Mesendoderm (in vitro differentiated cells): Measurements from ENCODE around the gene ECHDC1.

Experiments used
- DNase-seq: peaks from one replicate; pipeline ENCODE4 v3.0.0; 2013
- H2AK5ac ChIP-seq: 2 replicates; pipeline ENCODE4 v1.6.1; 2013; ENCODE audit warnings: low read length, inconsistent platforms
- H2BK120ac ChIP-seq: 2 replicates; pipeline ENCODE4 v1.6.1; 2013; ENCODE audit warnings: low read depth, mild to moderate bottlenecking, low read length, moderate library complexity, mixed read lengths
- H2BK15ac ChIP-seq: replicated peaks from 2 replicates; pipeline ENCODE4 v1.6.1; 2013; ENCODE audit warnings: low read depth, mild to moderate bottlenecking, moderate library complexity
- H2BK5ac ChIP-seq: 2 replicates; pipeline ENCODE4 v1.6.1; 2013; ENCODE audit warnings: low read length, inconsistent platforms
- H3K18ac ChIP-seq: 2 replicates; pipeline ENCODE4 v1.6.1; 2013; ENCODE audit warnings: mild to moderate bottlenecking, low read length, mixed read lengths
- H3K23ac ChIP-seq: one replicate; pipeline ENCODE4 v1.6.1; 2013; ENCODE audit warnings: low read length
- H3K27ac ChIP-seq: 2 replicates; pipeline ENCODE4 v1.5.1; 2013; ENCODE audit warnings: low read depth, mild to moderate bottlenecking, inconsistent platforms, low read length, moderate library complexity
- H3K27me3 ChIP-seq: 2 replicates; pipeline ENCODE4 v1.6.1; 2013; ENCODE audit warnings: low read length, control low read depth, mild to moderate bottlenecking, inconsistent platforms; ENCODE audit not compliant: insufficient read depth, poor library complexity
- H3K36me3 ChIP-seq: 2 replicates; pipeline ENCODE4 v1.6.1; 2013; ENCODE audit warnings: low read length, inconsistent platforms; ENCODE audit not compliant: control insufficient read depth, insufficient read depth
- H3K4ac ChIP-seq: one replicate; pipeline ENCODE4 v1.6.1; 2013; ENCODE audit warnings: low read depth, mild to moderate bottlenecking, low read length, moderate library complexity
- H3K4me1 ChIP-seq: 2 replicates; pipeline ENCODE4 v1.6.1; 2013; ENCODE audit warnings: low read depth, low read length, inconsistent platforms; ENCODE audit not compliant: control insufficient read depth
- H3K4me2 ChIP-seq: 2 replicates; pipeline ENCODE4 v1.6.1; 2013; ENCODE audit warnings: low read length
- H3K4me3 ChIP-seq: 2 replicates; pipeline ENCODE4 v1.5.1; 2013; ENCODE audit warnings: mild to moderate bottlenecking, low read length
- H3K56ac ChIP-seq: one replicate; pipeline ENCODE4 v1.6.1; 2013; ENCODE audit warnings: low read length
- H3K79me1 ChIP-seq: 2 replicates; pipeline ENCODE4 v1.6.1; 2013; ENCODE audit warnings: low read length, inconsistent platforms
- H3K79me2 ChIP-seq: 2 replicates; pipeline ENCODE4 v1.6.1; 2013; ENCODE audit warnings: mild to moderate bottlenecking, low read length; ENCODE audit not compliant: control insufficient read depth, insufficient read depth
- H3K9ac ChIP-seq: 2 replicates; pipeline ENCODE4 v1.6.1; 2013; ENCODE audit warnings: low read length, inconsistent platforms
- H4K5ac ChIP-seq: one replicate; pipeline ENCODE4 v1.6.1; 2013; ENCODE audit warnings: low read length
- H4K8ac ChIP-seq: one replicate; pipeline ENCODE4 v1.6.1; 2013; ENCODE audit warnings: low read depth, mild to moderate bottlenecking, control low read depth, low read length, moderate library complexity
- WGBS: extraction: QIAGEN DNeasy Blood & Tissue Kit; methylation state at CpG from one replicate; pipeline ENCODE4 v1.1.7; 2013; ENCODE audit warnings: low lambda C conversion rate, missing lambda C conversion rate; ENCODE audit not compliant: insufficient coverage; ENCODE audit errors: extremely low coverage; 5-methylcytosine and 5-hydroxymethylcytosine counted together

The ECHDC1 gene

GRCh38 chr6:127317388-127318128, 25.9 kb downstream of the ECHDC1 start:
- no CpG with 5 or more reads among the region's 6 CpGs for WGBS
- H3K4me1 ChIP-seq, result peaks cover 2% of the 10 kb centered on the region
- H2BK120ac ChIP-seq, result no peak overlapping the region
- no peak overlapping the region for H4K5ac ChIP-seq
- no peak overlapping the region for H3K56ac ChIP-seq
- H3K27ac ChIP-seq, result no peak overlapping the region
- no peaks in the 10 kb centered on the region for H3K79me2 ChIP-seq
- H3K4ac ChIP-seq, result no peak overlapping the region
- H3K36me3 ChIP-seq, result no peaks in the 10 kb centered on the region
- H2AK5ac ChIP-seq, result no peak overlapping the region
- no peak overlapping the region for H3K9ac ChIP-seq
- H2BK5ac ChIP-seq, result no peak overlapping the region
- H3K23ac ChIP-seq, result no peak overlapping the region
- H3K79me1 ChIP-seq, result no peaks in the 10 kb centered on the region
- no peak overlapping the region for H2BK15ac ChIP-seq
- H4K8ac ChIP-seq, result no peak overlapping the region
- no peak overlapping the region for H3K4me2 ChIP-seq
- peak; percentile 51 for DNase-seq
- no peaks in the 10 kb centered on the region for H3K27me3 ChIP-seq
- no peak overlapping the region for H3K18ac ChIP-seq
- no peak overlapping the region for H3K4me3 ChIP-seq

GRCh38 chr6:127305741-127306140, 37.7 kb downstream of the ECHDC1 start:
- H3K79me2 ChIP-seq, result peaks cover 2% of the 10 kb centered on the region
- no peak overlapping the region for H3K4me2 ChIP-seq
- WGBS, result no CpG with 5 or more reads among the region's 1 CpG
- H3K9ac ChIP-seq, result no peak overlapping the region
- H3K36me3 ChIP-seq, result no peaks in the 10 kb centered on the region
- H3K27ac ChIP-seq, result no peak overlapping the region
- no peaks in the 10 kb centered on the region for H3K27me3 ChIP-seq
- no peak for DNase-seq
- no peak overlapping the region for H2BK5ac ChIP-seq
- H3K4me1 ChIP-seq, result no peaks in the 10 kb centered on the region
- no peak overlapping the region for H3K18ac ChIP-seq
- no peak overlapping the region for H2AK5ac ChIP-seq
- H4K8ac ChIP-seq, result no peak overlapping the region
- no peak overlapping the region for H3K23ac ChIP-seq
- H3K4ac ChIP-seq, result no peak overlapping the region
- H4K5ac ChIP-seq, result no peak overlapping the region
- no peak overlapping the region for H3K4me3 ChIP-seq
- no peak overlapping the region for H3K56ac ChIP-seq
- H2BK120ac ChIP-seq, result no peak overlapping the region
- no peak overlapping the region for H2BK15ac ChIP-seq
- H3K79me1 ChIP-seq, result peaks cover 3% of the 10 kb centered on the region

DNA sequence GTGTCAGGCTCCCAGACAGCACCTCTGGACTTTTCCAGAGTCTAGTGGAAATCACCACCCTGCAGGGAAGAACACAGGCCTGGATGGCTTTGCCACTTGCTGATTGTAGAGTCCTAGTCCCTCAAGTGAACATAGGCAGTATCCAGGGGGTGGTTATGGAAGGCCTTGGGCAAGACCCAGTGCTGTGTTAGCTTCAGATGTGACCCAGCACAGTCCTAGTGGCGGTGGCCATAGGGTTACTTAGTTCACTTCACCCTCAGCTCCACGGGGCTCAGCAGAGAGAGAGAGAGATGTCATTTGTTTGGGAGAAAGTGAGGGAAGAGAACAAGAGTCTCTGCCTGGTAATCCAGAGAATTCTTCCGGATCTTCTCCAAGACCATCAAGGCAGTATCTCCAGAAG, 39.5 kb downstream of the ECHDC1 start:
- Histone ChIP-seq H3K4me2 (no peak overlapping the region), H2BK15ac (no peak overlapping the region), H3K56ac (no peak overlapping the region), H3K27me3 (no peaks in the 10 kb centered on the region), H3K79me1 (peaks cover 3% of the 10 kb centered on the region), H3K4me3 (no peak overlapping the region), H3K36me3 (no peaks in the 10 kb centered on the region), H4K5ac (no peak overlapping the region), H3K79me2 (peaks cover 2% of the 10 kb centered on the region), H3K23ac (no peak overlapping the region), H2BK120ac (no peak overlapping the region), H3K9ac (no peak overlapping the region), H4K8ac (no peak overlapping the region), H3K4me1 (no peaks in the 10 kb centered on the region), H3K4ac (no peak overlapping the region), H2AK5ac (no peak overlapping the region), H2BK5ac (no peak overlapping the region), H3K27ac (no peak overlapping the region), H3K18ac (no peak overlapping the region)
- WGBS, result no CpG with 5 or more reads among the region's 3 CpGs
- no peak for DNase-seq

GRCh38 chr6:127302728-127303660, 40.4 kb downstream of the ECHDC1 start:
- no peak overlapping the region for H3K4me2 ChIP-seq
- no peak overlapping the region for H2BK15ac ChIP-seq
- H4K8ac ChIP-seq, result no peak overlapping the region
- H3K4me1 ChIP-seq, result no peaks in the 10 kb centered on the region
- H3K4ac ChIP-seq, result no peak overlapping the region
- H3K4me3 ChIP-seq, result no peak overlapping the region
- H4K5ac ChIP-seq, result no peak overlapping the region
- DNase-seq, result no peak
- no CpG with 5 or more reads among the region's 6 CpGs for WGBS
- H2AK5ac ChIP-seq, result no peak overlapping the region
- H3K36me3 ChIP-seq, result no peaks in the 10 kb centered on the region
- H3K79me2 ChIP-seq, result peaks cover 2% of the 10 kb centered on the region
- H3K23ac ChIP-seq, result no peak overlapping the region
- H3K56ac ChIP-seq, result no peak overlapping the region
- H3K79me1 ChIP-seq, result peaks cover 3% of the 10 kb centered on the region
- no peak overlapping the region for H2BK5ac ChIP-seq
- no peak overlapping the region for H3K27ac ChIP-seq
- H2BK120ac ChIP-seq, result no peak overlapping the region
- H3K27me3 ChIP-seq, result no peaks in the 10 kb centered on the region
- H3K18ac ChIP-seq, result peak overlapping the region; percentile 10
- no peak overlapping the region for H3K9ac ChIP-seq

GRCh38 chr6:127301199-127301700, 42.2 kb downstream of the ECHDC1 start:
- no CpG with 5 or more reads among the region's 6 CpGs for WGBS
- Histone ChIP-seq H2AK5ac (no peak overlapping the region), H3K56ac (no peak overlapping the region), H2BK5ac (no peak overlapping the region), H2BK120ac (no peak overlapping the region), H3K36me3 (no peaks in the 10 kb centered on the region), H3K4me3 (no peak overlapping the region), H3K79me2 (no peaks in the 10 kb centered on the region), H3K4me1 (no peaks in the 10 kb centered on the region), H3K18ac (no peak overlapping the region), H3K4ac (no peak overlapping the region), H4K5ac (no peak overlapping the region), H3K27me3 (no peaks in the 10 kb centered on the region), H3K27ac (no peak overlapping the region), H2BK15ac (no peak overlapping the region), H3K4me2 (no peak overlapping the region), H3K9ac (no peak overlapping the region), H3K79me1 (peaks cover 3% of the 10 kb centered on the region), H3K23ac (no peak overlapping the region), H4K8ac (no peak overlapping the region)
- no peak for DNase-seq
